Right atrium auricular region (tissue), 2 donors: Measurements from ENCODE around the gene CYP27A1. TPM values are rescaled to one million over a fixed set of nuclear protein-coding genes. Genes with fewer than 3 reads are reported as not detected.

ENCODE experiments used
- DNase-seq: peaks from one replicate; pipeline ENCODE4 v3.0.0-alpha.2; 2019; ENCODE audit warnings: low spot score
- H3K27ac ChIP-seq, 2 donors: fragments of 200-600 bp; sonication (generic); 1 replicate in 1 of 2; 2 replicates in 1 of 2; pipeline ENCODE4 v1.5.1; 2016 to 2019
- H3K27me3 ChIP-seq, 2 donors: fragments of 200-600 bp; sonication (generic); one replicate each; pipeline versions ENCODE4 v1.5.1 to v1.6.0; 2017 to 2019
- H3K36me3 ChIP-seq: fragments of 200-600 bp; sonication (generic); one replicate; pipeline ENCODE4 v1.5.1; 2016
- H3K4me1 ChIP-seq, 2 donors: fragments of 200-600 bp; sonication (generic); one replicate each; pipeline versions ENCODE4 v1.5.1 to v1.6.0; 2017 to 2019
- H3K4me3 ChIP-seq, 2 donors: fragments of 200-600 bp; sonication (generic); 1 replicate in 1 of 2; 2 replicates in 1 of 2; pipeline ENCODE4 v1.5.1; 2017 to 2019; ENCODE audit warnings: mild to moderate bottlenecking in 1 of 2, moderate library complexity in 1 of 2
- H3K9me3 ChIP-seq, 2 donors: fragments of 200-600 bp; sonication (generic); one replicate each; pipeline ENCODE4 v1.5.1; 2019
- total RNA-seq, 2 donors: library from RNA; depleted of rRNA; stranded (reverse); fragments of >200 nt; gene quantifications; one replicate each; pipeline ENCODE4 v1.1.0, GENCODE V29; 2016
- TF ChIP-seq, protein P1 (sequence below), 2 donors: fragments of 200-600 bp; sonication (generic); IDR thresholded peaks; one replicate each; pipeline ENCODE4 v1.5.1; 2019; ENCODE audit warnings: antibody characterized with exemption in 2 of 2

Gene CYP27A1
- total RNA-seq, 2 donors from 2014 or later = 17.2 to 23.4 TPM

DNA sequence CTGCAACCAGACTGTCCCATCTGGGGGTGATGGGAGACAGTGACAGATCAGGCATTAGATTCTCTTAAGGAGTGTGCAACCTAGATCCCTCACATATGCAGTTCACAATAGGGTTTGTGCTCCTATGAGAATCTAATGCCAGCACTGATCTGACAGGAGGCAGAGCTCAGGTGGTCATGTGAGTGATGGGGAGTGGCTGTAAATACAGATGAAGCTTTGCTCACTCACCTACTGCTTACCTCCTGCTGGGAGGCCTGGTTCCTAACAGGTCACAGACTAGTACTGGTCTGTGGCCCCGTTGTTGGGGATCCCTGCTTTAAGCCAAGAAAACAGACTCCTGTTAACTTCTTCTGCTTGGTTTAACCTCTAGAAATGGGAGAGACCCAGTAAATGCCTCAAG, 3.2 kb downstream of the CYP27A1 start:
- Histone ChIP-seq H3K4me1 (no peaks in the 10 kb centered on the region), H3K27me3 (no peaks in the 10 kb centered on the region), H3K9me3 (peaks cover 0 to 4% of the 10 kb centered on the region in 2 donors), H3K36me3 (no peaks in the 10 kb centered on the region), H3K27ac (no peak overlapping the region), H3K4me3 (no peak overlapping the region)
- DNase-seq = no peak
- TF ChIP-seq, protein P1, sequence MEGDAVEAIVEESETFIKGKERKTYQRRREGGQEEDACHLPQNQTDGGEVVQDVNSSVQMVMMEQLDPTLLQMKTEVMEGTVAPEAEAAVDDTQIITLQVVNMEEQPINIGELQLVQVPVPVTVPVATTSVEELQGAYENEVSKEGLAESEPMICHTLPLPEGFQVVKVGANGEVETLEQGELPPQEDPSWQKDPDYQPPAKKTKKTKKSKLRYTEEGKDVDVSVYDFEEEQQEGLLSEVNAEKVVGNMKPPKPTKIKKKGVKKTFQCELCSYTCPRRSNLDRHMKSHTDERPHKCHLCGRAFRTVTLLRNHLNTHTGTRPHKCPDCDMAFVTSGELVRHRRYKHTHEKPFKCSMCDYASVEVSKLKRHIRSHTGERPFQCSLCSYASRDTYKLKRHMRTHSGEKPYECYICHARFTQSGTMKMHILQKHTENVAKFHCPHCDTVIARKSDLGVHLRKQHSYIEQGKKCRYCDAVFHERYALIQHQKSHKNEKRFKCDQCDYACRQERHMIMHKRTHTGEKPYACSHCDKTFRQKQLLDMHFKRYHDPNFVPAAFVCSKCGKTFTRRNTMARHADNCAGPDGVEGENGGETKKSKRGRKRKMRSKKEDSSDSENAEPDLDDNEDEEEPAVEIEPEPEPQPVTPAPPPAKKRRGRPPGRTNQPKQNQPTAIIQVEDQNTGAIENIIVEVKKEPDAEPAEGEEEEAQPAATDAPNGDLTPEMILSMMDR (IDR thresholded peaks at IDR 0.05) = no peak

DNA sequence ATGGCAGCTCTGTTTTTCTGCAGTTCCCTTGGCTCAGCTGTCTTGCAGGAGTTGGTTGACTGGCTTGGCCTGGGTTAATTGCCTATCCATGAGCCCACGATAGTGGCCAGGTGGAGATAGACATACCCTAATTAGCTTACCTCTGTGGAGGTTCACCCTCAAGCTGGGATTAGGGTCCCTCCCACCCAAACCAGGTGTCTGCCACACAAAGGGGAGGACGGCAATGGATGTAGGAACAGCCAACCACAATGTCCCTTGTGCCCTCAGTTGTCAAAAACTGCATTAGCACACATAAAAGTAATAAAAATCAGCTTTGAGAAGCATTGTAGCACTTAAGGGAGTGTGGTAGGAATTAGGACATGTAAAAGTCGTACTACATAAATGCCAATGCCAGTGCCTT, 4.2 kb downstream of the CYP27A1 start:
- Histone ChIP-seq H3K4me1 (no peaks in the 10 kb centered on the region), H3K36me3 (no peaks in the 10 kb centered on the region), H3K27me3 (no peaks in the 10 kb centered on the region), H3K9me3 (peaks cover 0 to 4% of the 10 kb centered on the region in 2 donors), H3K4me3 (no peak overlapping the region), H3K27ac (no peak overlapping the region)
- TF ChIP-seq, protein P1 (IDR thresholded peaks at IDR 0.05) = no peak
- no peak for DNase-seq

DNA sequence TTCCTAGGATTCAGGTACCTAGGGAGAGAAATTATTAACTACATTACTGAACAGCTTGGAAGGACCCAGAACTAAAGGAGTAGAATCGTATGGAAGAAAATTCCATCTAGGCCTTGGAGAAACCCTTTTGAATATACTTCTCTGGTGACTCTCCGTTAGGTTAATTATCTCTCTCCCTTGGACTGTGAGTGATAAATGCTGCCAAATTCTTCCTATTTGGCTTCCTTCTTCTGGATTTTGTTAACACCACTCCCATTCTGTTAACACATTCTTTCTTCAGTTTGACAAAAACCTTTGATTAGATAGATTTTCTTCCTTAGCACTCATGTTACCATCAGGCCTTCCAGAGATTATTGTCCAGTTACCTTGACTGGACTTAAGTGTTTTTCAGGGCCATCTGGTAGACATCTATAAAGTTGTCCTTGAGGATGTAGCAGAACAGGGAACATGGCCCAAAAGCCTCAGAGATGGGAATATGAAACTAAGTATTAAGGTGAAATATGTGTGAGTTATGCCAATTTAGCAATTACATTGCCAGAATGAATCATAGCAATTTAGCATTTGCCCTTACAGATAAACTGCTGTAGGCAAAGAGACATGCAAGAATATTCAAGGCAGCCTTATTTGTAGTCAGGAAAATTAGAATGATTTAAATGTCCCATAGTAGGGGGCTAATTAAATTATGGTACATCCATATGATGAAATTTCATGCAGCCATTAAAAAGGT, 6.7 kb downstream of the CYP27A1 start:
- H3K27me3 ChIP-seq = no peaks in the 10 kb centered on the region
- no peak for DNase-seq
- H3K9me3 ChIP-seq = peaks cover 0 to 4% of the 10 kb centered on the region in 2 donors
- no peaks in the 10 kb centered on the region for H3K36me3 ChIP-seq
- H3K27ac ChIP-seq = no peak overlapping the region
- no peaks in the 10 kb centered on the region for H3K4me1 ChIP-seq
- TF ChIP-seq, protein P1 (IDR thresholded peaks at IDR 0.05) = no peak
- no peak overlapping the region for H3K4me3 ChIP-seq

DNA sequence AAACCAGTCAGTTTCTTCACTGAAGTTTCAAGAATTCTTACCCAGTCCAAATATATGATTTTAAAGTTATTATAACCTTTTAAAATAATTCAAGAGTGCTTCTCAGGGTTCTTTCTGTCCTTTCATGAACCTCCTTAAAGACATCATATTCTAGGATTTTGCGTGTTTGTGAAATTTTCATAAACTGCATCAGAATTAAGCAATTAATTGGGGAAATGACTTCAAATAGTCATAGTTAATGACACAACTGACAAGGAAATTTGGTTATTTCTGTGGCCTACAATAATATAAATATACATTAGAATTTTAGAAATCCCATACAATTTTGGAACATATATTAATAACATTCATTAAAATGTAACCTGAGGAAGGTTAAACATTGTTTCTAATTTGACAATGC, 10.5 kb downstream of the CYP27A1 start:
- Histone ChIP-seq H3K9me3 (peaks cover 0 to 4% of the 10 kb centered on the region in 2 donors), H3K4me3 (no peak overlapping the region), H3K27ac (no peak overlapping the region), H3K27me3 (no peaks in the 10 kb centered on the region), H3K4me1 (no peaks in the 10 kb centered on the region), H3K36me3 (no peaks in the 10 kb centered on the region)
- no peak for DNase-seq
- TF ChIP-seq, protein P1 (IDR thresholded peaks at IDR 0.05) = no peak

DNA sequence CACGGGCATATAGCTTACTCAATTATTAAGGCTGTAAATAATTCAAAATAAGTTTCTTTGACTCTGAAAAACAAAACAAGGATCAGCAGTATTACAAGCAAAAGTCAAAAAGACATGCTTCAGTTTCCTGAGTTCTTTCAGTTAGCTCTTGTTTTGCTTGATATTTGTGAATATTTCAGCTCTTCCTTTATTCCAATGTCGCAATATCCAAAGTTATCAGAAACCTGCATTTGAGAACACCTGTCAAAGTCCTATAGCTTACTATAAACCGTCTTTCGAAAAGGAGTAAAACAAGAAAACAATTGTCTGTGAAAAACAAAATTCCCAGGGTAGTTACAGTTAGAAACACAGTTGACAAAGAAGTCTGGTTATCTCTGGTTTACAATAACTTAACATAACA, 14.7 kb downstream of the CYP27A1 start:
- Histone ChIP-seq H3K27me3 (no peaks in the 10 kb centered on the region), H3K27ac (no peak overlapping the region), H3K4me1 (peaks cover 0 to 4% of the 10 kb centered on the region in 2 donors), H3K36me3 (no peaks in the 10 kb centered on the region), H3K9me3 (no peaks in the 10 kb centered on the region), H3K4me3 (no peak overlapping the region)
- no peak for DNase-seq
- TF ChIP-seq, protein P1 (IDR thresholded peaks at IDR 0.05) = no peak
